ENCODE measurements around the gene TBC1D4.
"Not testable (repeated sequence)": the region's sequence is repeated elsewhere in the genome, so short reads cannot be mapped to it uniquely, and the experiment has no call there.

TBC1D4 gene

DNA sequence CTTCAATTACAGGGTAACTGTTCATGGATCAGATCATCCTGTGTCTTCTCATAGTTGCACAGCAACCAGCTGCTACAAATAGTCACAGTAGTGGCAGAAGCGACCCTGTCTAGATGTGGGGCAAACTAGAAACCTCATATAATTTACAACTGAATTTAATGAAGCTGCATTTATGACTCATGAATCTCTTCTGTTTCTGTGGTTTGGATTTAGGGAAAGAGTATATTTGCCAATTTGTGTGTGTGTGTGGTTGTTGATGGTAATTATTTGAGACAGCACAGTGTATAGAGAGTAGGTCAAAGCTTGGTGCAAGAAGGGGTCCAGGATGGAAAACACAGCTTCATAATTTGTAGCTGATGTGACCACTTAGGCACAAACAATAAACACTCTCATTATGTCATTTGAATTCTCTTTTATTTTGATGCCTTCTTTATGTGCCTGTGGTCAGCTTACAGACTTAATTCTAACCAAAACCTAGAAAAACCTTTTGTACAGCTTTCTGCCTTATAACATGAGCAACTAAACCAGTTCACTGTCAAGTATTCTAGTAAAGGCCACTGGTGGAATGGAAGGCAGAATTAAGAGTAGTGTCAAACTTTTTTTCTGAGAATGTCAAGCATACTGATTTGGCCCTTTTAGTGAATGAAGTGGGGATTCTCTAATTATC, 218.1 kb downstream of the TBC1D4 start:
- DNase-seq = no peak

DNA sequence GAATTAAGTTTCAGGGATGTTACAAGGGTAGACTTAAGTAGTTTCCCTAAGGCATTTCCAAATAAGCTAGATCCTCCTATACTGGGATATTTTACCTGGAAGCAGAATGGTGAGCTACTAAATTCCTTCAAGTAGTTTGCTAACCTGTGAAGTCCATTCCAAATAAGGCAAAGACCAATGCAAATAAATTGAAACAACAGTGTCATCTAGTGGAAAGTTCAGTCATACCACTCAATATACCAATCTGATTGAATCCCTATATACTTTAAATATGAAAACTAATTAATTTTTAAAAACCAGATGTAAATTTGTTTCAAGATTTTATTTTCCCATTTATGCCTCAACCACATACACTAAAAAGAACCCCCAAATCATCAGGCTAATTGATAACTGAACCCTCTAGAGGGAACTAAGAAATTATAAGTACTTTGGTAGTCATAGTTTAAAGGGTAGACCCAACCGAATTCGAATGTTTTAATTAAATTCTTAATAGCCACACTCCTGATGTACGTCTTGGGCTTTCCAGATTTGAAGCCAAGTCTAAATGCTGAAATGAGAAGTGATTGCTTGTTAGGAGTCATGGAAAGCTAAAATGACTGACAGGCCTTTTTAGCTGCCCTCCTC, 223.7 kb downstream of the TBC1D4 start:
- DNase-seq = peak; percentile 6

- DNase-seq = no peak
Observed at GRCh38 chr13:75256922-75257321, 225.0 kb downstream of the TBC1D4 start.

GRCh38 chr13:75255653-75256052, 226.3 kb downstream of the TBC1D4 start:
- no peak for DNase-seq

DNA sequence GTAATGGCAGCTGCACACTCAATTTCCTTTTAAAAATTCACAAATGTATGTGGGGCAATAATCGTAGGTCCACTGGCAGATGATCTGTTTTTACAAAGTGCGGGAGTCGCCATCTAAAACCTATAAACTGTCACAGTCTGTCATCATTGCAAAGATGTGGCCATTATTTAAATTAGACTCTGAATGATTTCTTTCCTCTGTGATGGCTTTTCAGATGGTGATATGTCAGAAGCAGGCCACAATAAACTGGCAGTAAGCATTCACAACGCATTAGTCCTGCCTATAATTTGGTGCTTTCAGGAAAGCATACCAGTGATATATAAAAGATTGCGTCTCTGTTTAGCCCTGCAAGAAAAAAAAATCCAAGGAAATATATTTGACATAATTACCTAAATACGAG, 226.8 kb downstream of the TBC1D4 start:
- no peak for DNase-seq

DNA sequence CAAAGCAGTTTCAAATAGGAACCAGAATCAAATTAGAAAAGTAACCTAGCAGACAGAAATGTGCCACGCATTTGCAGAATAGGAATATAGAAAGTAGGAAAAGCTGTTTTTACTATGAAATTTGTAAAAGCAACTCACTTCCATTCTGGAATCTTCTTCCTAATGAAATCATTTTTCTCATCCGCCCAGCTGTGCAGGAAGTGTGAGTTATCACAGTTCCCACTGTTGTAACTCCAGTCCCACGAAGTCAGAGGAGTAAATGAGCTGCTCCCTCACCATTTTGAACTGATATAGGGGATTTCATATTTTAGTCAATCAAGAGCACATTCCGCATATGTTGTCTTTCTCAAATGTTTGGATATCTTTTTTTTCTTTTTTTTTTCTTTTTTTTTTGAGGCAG, 230.8 kb downstream of the TBC1D4 start:
- DNase-seq = no peak

DNA sequence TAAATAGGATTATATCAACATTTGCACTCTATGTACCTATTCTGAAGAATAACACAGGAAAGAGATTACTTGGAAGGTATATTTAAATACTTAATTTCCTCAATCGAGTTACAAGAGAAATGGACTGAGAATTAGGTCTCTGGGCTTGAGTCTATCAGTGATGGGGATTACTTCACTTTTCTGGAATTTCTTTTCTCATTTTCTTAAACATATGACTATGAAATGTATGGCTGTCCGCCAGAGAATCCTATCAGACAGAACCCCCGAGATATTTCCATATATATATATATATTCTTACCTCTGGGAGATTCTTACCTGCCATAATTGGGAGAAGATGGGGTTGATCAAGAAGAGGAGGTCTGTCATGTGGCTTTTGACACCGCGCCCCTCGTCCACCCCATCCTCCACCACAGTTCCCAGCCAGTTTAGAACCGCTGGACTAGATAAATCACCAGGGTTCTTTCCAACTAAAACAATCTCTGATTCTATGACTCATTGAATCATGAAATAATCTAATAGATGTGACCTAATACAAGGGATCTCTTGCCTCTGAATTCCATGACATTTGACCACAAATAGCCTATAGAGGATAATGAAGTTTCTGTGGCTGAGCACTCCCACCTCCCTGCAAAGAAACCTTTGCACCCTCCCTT, 231.3 kb downstream of the TBC1D4 start:
- DNase-seq = no peak

DNA sequence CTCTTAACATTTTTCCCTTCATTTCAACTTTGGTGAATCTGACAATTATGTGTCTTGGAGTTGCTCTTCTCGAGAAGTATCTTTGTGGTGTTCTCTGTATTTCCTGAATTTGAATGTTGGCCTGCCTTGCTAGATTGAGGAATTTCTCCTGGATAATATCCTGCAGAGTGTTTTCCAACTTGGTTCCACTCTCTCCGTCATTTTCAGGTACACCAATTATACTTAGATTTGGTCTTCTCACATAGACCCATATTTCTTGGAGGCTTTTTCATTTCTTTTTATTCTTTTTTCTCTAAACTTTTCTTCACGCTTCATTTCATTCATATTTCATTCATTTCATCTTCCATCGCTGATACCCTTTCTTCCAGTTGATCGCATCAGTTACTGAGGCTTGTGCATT, 236.4 kb downstream of the TBC1D4 start:
- DNase-seq = not testable (repeated sequence)

- DNase-seq = not testable (repeated sequence)
Observed at GRCh38 chr13:75240240-75240639, 241.7 kb downstream of the TBC1D4 start.

- no peak for DNase-seq
Observed at GRCh38 chr13:75236774-75237173, 245.2 kb downstream of the TBC1D4 start.
